OCI-LY1 (cell line): ENCODE data around the gene DND1.

Experiments used
- EZH2 ChIP-seq: fragments of 200-600 bp; sonication (generic), shearing (Covaris generic); IDR thresholded peaks from 2 replicates; pipeline ENCODE4 v1.8.0; 2017; ENCODE audit warnings: borderline replicate concordance, mixed run types, mild to moderate bottlenecking, antibody characterized with exemption, low read length, moderate library complexity, mixed read lengths
- TF ChIP-seq, protein P1 (sequence below): fragments of 200-600 bp; sonication (generic), shearing (Covaris generic); IDR thresholded peaks from 2 replicates; pipeline ENCODE4 v1.5.1; 2017; ENCODE audit warnings: mild to moderate bottlenecking, antibody characterized with exemption, low read length, moderate library complexity, mixed read lengths

DNA sequence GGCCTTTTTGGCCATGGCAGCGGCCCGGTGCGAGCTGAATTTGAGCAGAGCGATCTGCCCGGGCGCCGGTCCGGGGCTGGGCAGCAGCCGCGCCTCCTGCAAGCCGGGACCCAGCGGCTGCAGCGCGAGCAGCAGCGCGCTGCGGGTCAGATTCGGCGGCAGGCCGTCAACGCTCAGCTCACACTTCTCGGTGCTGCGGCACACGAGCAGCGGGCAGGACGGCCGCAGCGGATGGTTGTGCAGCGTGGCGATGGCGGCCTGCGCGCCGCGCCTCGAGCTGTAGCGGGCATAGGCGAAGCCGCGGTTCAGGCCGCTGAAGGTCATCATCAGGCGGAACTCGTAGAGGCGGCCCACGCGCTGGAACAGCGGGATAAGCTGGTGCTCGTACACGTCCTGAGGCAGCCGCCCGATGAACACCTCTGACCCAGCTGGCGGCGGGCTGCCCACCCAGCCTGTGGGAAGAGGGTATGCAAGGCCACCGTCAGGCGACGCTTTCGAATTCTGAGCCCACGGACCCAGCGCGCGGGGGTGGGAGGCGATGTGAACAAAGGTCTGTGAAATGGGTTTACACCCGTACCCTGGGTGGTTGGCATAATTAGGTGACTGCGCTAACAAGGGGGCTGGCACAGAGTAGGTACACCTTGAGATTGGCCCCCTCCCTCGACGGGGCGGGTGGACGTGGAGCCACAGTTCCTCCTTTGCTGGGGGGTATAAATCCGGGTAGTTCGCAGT, 755 bp downstream of the DND1 start:
- TF ChIP-seq, protein P1, sequence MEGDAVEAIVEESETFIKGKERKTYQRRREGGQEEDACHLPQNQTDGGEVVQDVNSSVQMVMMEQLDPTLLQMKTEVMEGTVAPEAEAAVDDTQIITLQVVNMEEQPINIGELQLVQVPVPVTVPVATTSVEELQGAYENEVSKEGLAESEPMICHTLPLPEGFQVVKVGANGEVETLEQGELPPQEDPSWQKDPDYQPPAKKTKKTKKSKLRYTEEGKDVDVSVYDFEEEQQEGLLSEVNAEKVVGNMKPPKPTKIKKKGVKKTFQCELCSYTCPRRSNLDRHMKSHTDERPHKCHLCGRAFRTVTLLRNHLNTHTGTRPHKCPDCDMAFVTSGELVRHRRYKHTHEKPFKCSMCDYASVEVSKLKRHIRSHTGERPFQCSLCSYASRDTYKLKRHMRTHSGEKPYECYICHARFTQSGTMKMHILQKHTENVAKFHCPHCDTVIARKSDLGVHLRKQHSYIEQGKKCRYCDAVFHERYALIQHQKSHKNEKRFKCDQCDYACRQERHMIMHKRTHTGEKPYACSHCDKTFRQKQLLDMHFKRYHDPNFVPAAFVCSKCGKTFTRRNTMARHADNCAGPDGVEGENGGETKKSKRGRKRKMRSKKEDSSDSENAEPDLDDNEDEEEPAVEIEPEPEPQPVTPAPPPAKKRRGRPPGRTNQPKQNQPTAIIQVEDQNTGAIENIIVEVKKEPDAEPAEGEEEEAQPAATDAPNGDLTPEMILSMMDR = no peak
- TF ChIP-seq EZH2 = no peak
